NCI-H1417 treated with DMSO at 0.1 percent for 48 hours (cell line): ENCODE results near the gene RMI2.

Source experiments
- DNase-seq: peaks from one replicate; lab custom pipeline; 2025; lab: John Stamatoyannopoulos, UW

RMI2 gene

GRCh38 chr16:11328172-11329070 lies 16.8 kb upstream of the RMI2 start:
- no peak for DNase-seq

GRCh38 chr16:11329071-11329491 lies 16.2 kb upstream of the RMI2 start:
- DNase-seq, result no peak

- no peak for DNase-seq
Observed at GRCh38 chr16:11329891-11330290, 15.4 kb upstream of the RMI2 start.

- no peak for DNase-seq
Observed at GRCh38 chr16:11330526-11331237, 14.6 kb upstream of the RMI2 start.

- DNase-seq, result no peak
Observed at GRCh38 chr16:11331967-11332366, 13.3 kb upstream of the RMI2 start.

DNA sequence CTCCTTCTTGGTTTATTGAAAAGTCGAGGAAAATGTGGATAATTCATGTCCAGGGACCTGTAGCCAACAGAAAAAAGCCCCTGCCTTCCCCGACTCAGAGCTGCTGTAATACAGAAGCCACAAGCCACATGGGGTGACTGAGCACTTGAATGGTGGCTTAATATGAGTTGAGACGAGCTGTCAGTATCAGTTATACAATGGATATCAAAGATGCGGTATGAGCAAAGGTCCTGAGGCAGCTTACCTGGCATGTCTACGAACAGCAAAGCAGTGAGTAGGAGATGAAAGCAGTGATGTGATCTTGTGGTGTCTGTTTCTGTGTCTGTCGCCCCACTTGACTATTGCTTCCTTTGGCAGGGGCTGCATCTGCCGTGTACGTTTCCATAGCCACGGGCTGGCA lies 12.2 kb upstream of the RMI2 start:
- DNase-seq, result no peak

GRCh38 chr16:11333702-11334101 lies 11.6 kb upstream of the RMI2 start:
- DNase-seq, result no peak

DNA sequence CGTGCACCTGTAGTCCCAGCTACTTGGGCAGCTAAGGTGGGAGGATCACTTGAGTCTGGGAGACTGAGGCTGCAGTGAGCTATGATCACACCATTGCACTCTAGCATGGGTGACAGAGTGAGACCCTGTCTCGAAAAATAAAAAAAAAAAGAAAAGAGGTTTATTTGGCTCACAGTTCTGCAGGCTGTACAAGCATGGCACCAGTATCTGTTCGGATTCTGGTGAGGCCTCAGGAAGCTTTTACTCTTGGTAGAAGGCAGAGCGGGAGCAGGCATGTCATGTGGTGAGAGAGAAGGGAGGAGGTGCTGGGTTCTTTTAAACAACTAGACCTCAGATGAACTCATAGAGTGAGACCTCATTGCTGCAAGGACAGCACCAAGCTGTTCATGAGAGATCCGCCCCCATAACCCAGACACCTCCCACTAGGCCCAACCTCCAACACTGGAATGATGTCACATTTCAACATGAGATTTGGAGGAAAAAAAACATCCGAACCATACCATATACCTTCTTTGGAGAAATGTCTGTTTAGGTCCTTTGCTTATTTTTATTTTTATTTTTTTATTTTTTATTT lies 10.3 kb upstream of the RMI2 start:
- DNase-seq, result no peak

GRCh38 chr16:11339075-11339474 lies 6.2 kb upstream of the RMI2 start:
- no peak for DNase-seq

DNA sequence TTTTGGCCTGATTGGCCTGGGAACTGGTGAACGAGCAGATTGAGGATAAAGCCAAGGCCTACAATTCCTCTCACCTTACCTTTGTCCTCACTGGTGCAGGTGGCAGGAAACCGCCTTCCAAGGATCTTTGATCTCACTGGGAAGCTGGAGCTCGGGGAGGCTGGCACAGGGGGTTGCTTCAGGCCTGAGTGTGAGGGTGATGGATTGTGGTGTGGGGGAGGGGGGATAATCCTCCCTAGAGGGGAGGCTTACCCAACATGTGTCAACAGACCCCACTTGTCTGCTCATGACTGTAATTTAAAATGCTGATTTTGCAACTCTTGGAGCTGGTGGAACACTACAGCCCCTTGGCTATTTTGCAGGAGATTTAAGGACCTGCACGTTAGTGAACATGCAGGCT lies 4.5 kb upstream of the RMI2 start:
- no peak for DNase-seq

GRCh38 chr16:11341371-11341770 lies 3.9 kb upstream of the RMI2 start:
- no peak for DNase-seq

DNA sequence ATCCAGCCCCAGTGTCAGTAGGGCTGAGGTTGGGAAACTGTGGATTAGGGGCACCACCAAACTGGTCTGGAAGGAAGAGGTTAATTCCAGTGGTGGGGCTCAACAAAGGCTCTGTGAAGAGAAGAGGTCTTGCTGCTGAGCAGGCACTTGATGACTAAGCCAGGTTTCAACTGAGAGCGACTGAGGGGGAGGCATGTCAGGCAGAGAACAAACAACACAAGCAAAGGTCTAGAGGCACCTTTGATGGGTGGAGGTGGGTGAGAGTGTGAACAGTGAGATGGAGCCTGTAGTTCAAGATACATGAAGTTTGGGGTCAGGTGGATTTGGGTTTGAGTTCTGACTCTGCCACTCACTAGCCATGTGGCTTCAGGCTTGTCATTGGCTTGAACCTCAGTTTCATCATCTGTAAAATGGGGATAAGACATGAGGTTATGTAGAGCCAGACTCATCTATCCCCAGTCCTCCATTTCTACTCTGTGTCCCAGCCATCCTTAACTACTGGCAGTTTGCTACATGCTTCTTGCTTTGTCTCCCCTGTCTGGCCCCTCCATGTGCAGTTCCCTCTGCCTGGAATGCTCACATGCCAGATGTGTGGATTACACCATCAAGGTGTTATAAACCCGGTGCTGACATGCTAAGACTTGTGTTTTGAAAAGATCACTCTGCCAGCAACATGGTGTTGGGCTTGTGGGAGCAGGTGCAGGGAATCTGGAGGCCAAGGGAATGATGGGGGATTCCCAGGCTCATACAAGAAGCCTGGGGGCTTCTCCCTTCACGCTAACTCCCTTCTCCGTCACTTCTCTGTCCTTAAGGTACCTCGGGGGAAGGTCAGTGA lies 3.0 kb upstream of the RMI2 start:
- DNase-seq, result no peak

- no peak for DNase-seq
Observed at GRCh38 chr16:11346700-11347319, 1.6 kb downstream of the RMI2 start.

DNA sequence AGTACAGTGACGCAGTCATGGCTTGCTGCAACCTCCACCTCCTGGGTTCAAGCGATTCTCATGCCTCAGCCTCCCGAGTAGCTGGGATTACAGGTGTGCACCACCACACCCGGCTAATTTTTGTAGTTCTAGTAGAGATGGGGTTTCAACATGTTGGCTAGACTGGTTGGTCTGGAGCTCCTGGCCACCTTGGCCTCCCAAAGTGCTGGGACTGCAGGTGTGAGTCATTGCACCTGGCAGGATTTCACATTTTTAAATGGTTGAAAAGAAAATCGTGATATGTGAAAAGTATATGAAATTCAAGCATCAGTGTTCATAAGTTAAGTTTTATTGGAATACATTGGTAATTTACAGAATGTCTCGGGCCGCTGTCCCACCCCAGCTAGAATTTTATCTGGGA lies 2.6 kb downstream of the RMI2 start:
- DNase-seq, result no peak

DNA sequence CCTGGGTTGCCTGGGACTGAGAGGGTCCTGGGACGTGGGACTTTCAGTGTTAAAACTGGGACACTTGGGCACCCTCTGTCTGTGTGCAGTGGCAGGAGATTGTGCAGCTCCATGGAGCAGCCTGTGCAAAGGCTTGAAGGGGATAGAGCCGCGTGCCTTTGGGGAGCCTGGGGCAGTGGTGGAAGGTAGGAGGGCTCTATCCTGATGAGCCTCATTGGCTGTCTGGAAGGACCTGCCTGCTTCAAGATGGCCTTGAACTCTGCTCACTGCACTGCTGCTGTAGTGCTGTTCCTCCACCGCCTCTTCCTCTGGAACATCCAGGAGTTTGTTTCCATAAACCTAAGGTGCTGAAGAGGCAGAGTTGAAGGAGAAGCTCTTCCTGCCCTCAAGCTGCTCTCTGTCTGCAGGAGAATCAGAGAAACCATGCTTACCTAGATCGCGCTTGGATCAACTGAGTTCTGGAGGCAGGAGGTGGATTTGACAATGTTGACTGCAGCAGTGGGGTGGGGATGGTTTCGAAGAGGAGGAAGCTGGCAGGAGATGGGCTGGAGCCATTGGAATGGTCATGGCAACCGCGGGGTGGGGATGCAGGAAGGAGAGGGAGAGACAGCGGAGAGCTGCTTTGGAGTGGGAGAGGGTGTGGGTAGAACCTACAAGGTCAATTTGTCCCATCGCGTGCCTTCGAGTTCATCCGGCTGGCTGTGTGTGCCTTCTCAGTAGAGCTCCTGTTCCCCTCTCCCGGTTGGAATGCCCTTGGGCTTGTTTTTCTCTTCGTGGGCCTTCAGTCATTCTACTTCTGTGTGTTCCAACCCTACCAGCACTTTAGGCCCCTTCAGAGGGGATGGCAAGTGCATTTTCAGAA lies 3.7 kb downstream of the RMI2 start:
- no peak for DNase-seq

DNA sequence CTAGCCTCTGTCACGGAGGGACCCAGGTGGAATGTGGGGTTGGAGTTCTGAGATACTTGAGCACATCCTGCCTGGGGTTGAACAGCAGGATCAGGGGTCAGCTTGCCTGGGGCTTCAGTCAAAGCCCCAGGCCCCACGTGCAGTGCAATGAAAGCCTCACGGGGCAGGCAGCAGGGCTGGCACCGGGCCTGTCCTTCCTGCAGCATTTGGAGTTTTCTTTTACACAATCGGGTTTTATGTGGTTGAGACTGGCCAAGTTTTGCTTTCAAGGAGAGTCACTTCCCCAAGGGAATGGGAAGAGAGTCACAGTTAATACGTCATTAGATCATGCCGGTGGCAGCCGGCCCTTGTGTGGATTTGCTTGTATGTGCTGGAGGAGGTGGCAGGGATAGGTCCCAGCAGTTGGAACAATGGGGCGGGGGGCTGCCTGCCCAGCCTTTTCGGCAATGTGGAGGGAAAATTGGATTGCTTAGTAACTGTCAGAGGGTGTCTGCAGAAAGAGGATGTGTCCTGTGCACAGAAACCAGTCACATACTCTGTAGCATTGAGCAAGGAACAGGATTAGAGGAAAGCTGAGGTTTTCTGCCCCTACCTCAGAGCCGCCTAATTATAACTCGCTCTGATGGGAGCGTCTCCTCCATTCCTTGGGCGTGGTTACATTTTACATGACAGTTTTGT lies 4.5 kb downstream of the RMI2 start:
- DNase-seq, result no peak

GRCh38 chr16:11350519-11350918 lies 5.3 kb downstream of the RMI2 start:
- DNase-seq, result no peak

DNA sequence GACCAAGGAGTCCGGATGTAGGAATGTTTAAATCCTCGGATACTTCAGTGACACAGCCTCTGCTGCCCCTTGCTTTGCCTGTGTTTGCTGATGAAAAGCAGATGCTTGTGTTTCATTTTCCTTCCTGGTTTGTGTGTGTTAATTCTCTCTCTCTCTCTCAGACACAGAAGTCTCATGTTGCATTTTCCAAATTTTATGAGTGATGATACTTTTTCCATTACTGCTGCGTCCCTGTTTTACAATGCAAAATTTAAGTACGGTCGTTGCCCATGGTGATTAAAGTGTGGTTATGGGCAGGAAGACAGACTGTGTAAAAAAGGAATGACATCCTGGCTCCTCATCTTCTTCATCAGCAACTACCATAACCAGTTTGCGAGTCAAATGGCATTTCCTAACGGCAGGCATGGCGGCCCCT lies 5.7 kb downstream of the RMI2 start:
- no peak for DNase-seq

GRCh38 chr16:11353158-11353557 lies 7.9 kb downstream of the RMI2 start:
- DNase-seq, result no peak

DNA sequence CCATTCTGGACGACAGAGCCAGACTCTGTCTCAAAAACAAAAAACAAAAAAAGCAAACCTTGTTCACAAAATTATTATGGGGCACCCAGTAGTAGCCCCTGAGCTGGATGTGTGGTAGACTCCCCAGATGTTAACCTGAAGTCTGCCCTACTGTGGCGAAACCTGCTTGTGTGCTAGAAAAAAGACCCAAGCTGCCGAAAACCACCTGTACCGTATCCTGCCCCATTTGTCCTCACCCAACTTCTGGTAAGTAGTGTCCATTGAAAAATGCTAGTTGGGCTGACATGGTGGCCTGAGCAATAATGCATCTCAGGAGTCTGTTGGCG lies 9.1 kb downstream of the RMI2 start:
- DNase-seq, result no peak
